Measurements from ENCODE around the gene HIVEP2.

DNA sequence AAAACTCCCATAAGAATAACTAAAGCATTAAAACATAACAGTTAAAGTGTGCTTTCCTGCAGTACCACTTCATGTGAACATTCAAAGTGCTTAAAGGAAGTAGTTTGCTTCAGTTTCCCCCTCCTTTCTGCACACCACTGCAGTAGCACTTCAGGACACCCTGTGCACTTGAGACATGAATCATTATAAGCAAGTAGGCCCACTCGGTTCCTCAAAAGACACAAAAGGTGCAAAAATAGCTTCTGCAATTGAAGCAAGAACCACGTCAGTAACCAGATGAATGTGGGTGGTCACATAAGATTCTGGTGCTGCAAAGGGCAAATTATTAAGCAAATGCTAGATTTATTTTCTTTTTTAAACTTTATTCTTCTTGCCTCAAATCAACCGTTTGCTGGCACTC, 160.6 kb downstream of the HIVEP2 start:
- TF ChIP-seq POLR2A (IDR thresholded peaks at IDR 0.05): no peak
- TF ChIP-seq, protein P1, sequence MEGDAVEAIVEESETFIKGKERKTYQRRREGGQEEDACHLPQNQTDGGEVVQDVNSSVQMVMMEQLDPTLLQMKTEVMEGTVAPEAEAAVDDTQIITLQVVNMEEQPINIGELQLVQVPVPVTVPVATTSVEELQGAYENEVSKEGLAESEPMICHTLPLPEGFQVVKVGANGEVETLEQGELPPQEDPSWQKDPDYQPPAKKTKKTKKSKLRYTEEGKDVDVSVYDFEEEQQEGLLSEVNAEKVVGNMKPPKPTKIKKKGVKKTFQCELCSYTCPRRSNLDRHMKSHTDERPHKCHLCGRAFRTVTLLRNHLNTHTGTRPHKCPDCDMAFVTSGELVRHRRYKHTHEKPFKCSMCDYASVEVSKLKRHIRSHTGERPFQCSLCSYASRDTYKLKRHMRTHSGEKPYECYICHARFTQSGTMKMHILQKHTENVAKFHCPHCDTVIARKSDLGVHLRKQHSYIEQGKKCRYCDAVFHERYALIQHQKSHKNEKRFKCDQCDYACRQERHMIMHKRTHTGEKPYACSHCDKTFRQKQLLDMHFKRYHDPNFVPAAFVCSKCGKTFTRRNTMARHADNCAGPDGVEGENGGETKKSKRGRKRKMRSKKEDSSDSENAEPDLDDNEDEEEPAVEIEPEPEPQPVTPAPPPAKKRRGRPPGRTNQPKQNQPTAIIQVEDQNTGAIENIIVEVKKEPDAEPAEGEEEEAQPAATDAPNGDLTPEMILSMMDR (IDR thresholded peaks at IDR 0.05 in 8 of 11, conservative IDR thresholded peaks at IDR 0.05 in 3 of 11): no peak
